COR-L47 (cell line): ENCODE measurements around the gene PRRC2A.
A peak's percentile ranks its signal among the peaks of the same experiment; 100 is the strongest.

Experiments
- DNase-seq: peaks from one replicate; lab custom pipeline; 2025; lab: John Stamatoyannopoulos, UW

Gene PRRC2A

GRCh38 chr6:31666337-31666965 lies 45.9 kb downstream of the PRRC2A start:
- DNase-seq: no peak

- no peak for DNase-seq
Observed at GRCh38 chr6:31669676-31670075, 49.2 kb downstream of the PRRC2A start, which contains the start of gene LY6G5B. Gene LY6G5B (plus strand): TSS chr6:31669976. CDS start chr6:31670951, 975 bp downstream.

- DNase-seq: no peak
Observed at GRCh38 chr6:31676322-31676903, 55.9 kb downstream of the PRRC2A start.

- no peak for DNase-seq
Observed at GRCh38 chr6:31676904-31677303, 56.4 kb downstream of the PRRC2A start.

- no peak for DNase-seq
Observed at GRCh38 chr6:31677955-31678354, 57.4 kb downstream of the PRRC2A start.

GRCh38 chr6:31680226-31681134 lies 60.0 kb downstream of the PRRC2A start, which contains the start of gene LY6G5C:
Gene LY6G5C (minus strand): TSS chr6:31681067. CDS start chr6:31680373, 694 bp downstream.
- DNase-seq: peak; percentile 81

GRCh38 chr6:31681135-31681671 lies 60.7 kb downstream of the PRRC2A start:
- DNase-seq: peak; percentile 60

- no peak for DNase-seq
Observed at GRCh38 chr6:31683591-31683990, 63.1 kb downstream of the PRRC2A start.

- DNase-seq: no peak
Observed at GRCh38 chr6:31686483-31686882, 66.0 kb downstream of the PRRC2A start.

GRCh38 chr6:31687321-31687720 lies 66.8 kb downstream of the PRRC2A start:
- DNase-seq: no peak
